Caco-2 (cell line): Measurements from ENCODE around the gene USP17L18. TPM values are rescaled to one million over a fixed set of nuclear protein-coding genes. Genes with fewer than 3 reads are reported as not detected.
A peak's percentile ranks its signal among the peaks of the same experiment; 100 is the strongest.
"Not testable (repeated sequence)": the region's sequence is repeated elsewhere in the genome, so short reads cannot be mapped to it uniquely, and the experiment has no call there.

Source experiments
- BruUV-seq: library from RNA; stranded (reverse); fragments of 400-500 nt; replicated peaks from 2 replicates; lab custom pipeline; 2021; lab: Mats Ljungman, UMichigan
- CTCF ChIA-PET: fragments of 300-600 bp; sonication (Branson Sonifier 250); formaldehyde crosslinking; loops from one replicate; lab custom pipeline; 2022; ENCODE audit warnings: antibody characterized with exemption; lab: Charles Lee
- POLR2A ChIA-PET: fragments of 300-600 bp; sonication (Branson Sonifier 250); formaldehyde crosslinking; loops from one replicate; lab custom pipeline; 2022; ENCODE audit warnings: antibody characterized with exemption; lab: Charles Lee
- DNase-seq, 2 experiments: peaks; one replicate each; pipeline versions ENCODE4 v3.0.0 to v3.0.0-alpha.2; 2020 to 2022
- H3K27me3 ChIP-seq: replicated peaks from 2 replicates; pipeline ENCODE4 v1.6.0; 2011; ENCODE audit warnings: low read length; ENCODE audit not compliant: control insufficient read depth, insufficient read depth
- H3K36me3 ChIP-seq: 2 replicates; pipeline ENCODE4 v1.5.1; 2011; ENCODE audit warnings: low read length; ENCODE audit not compliant: control insufficient read depth, insufficient read depth
- H3K4me1 ChIP-seq: fragments of 250-450 bp; sonication (Bioruptor Pico); 2 replicates; pipeline ENCODE4 v1.5.1; 2020; ENCODE audit warnings: mild to moderate bottlenecking
- H3K4me3 ChIP-seq: 2 replicates; pipeline ENCODE4 v1.5.1; 2011; ENCODE audit warnings: low read depth, mild to moderate bottlenecking, control low read depth, low read length
- H3K9me3 ChIP-seq: fragments of 250-450 bp; sonication (Bioruptor Pico); 2 replicates; pipeline ENCODE4 v1.5.1; 2020; ENCODE audit warnings: mild to moderate bottlenecking, moderate library complexity
- H3K27ac Mint-ChIP-seq: one replicate; pipeline ENCODE4 v1.8.0; 2022; ENCODE audit warnings: mixed read lengths; ENCODE audit not compliant: unreplicated experiment
- H3K27me3 Mint-ChIP-seq: one replicate; pipeline ENCODE4 v1.8.0; 2022; ENCODE audit warnings: mixed read lengths; ENCODE audit not compliant: insufficient read depth, unreplicated experiment
- H3K36me3 Mint-ChIP-seq: one replicate; pipeline ENCODE4 v1.8.0; 2022; ENCODE audit warnings: mild to moderate bottlenecking, mixed read lengths; ENCODE audit not compliant: insufficient read depth, unreplicated experiment
- H3K4me1 Mint-ChIP-seq: one replicate; pipeline ENCODE4 v1.8.0; 2022; ENCODE audit warnings: low read depth, mixed read lengths; ENCODE audit not compliant: unreplicated experiment
- H3K4me3 Mint-ChIP-seq: one replicate; pipeline ENCODE4 v1.8.0; 2022; ENCODE audit warnings: mild to moderate bottlenecking, moderate library complexity, mixed read lengths; ENCODE audit not compliant: unreplicated experiment
- H3K9me3 Mint-ChIP-seq: one replicate; pipeline ENCODE4 v1.8.0; 2022; ENCODE audit warnings: mixed read lengths; ENCODE audit not compliant: unreplicated experiment
- intact Hi-C: fragments of 100-400 bp; cut with micrococcal nuclease; formaldehyde crosslinking; loops from one replicate; pipeline ENCODE4 v1.10.0; 2022; ENCODE audit not compliant: unreplicated experiment
- total RNA-seq: library from RNA; stranded (reverse); gene quantifications from 2 replicates; pipeline ENCODE4 v1.2.3, GENCODE V29; 2022

USP17L18 gene
- total RNA-seq, 1 experiment from 2014 or later: not detected

GRCh38 chr4:9267319-9267718 lies 18.9 kb downstream of the USP17L18 start, which contains the start of gene USP17L22:
Gene USP17L22, plus strand, starts transcription at chr4:9267619. Its CDS starts 0 bp downstream, at chr4:9267619.
- H3K4me3 Mint-ChIP-seq, H3K27ac Mint-ChIP-seq, POLR2A ChIA-PET, H3K4me3 ChIP-seq, H3K9me3 ChIP-seq, H3K27me3 Mint-ChIP-seq, H3K4me1 ChIP-seq, H3K36me3 ChIP-seq, DNase-seq, intact Hi-C loops, H3K9me3 Mint-ChIP-seq, CTCF ChIA-PET, BruUV-seq, H3K36me3 Mint-ChIP-seq, H3K4me1 Mint-ChIP-seq, H3K27me3 ChIP-seq: not testable (repeated sequence)

- POLR2A ChIA-PET, H3K27me3 ChIP-seq, H3K4me1 Mint-ChIP-seq, H3K4me3 ChIP-seq, BruUV-seq, H3K36me3 ChIP-seq, H3K9me3 ChIP-seq, intact Hi-C loops, H3K4me1 ChIP-seq, CTCF ChIA-PET, H3K9me3 Mint-ChIP-seq, H3K27me3 Mint-ChIP-seq, H3K4me3 Mint-ChIP-seq, H3K36me3 Mint-ChIP-seq, H3K27ac Mint-ChIP-seq: not testable (repeated sequence)
- peak; percentile 15 to 51 for DNase-seq
Observed at GRCh38 chr4:9271719-9272118, 23.3 kb downstream of the USP17L18 start.

Other genes starting within 250 kb of the USP17L18 start
- gene FAM90A26, start 78.2 kb upstream of the USP17L18 start, total RNA-seq: not detected in 2 replicates
- gene USP17L10, start 38.0 kb upstream of the USP17L18 start, total RNA-seq: not detected in 2 replicates
- not detected in 2 replicates for gene USP17L11, start 33.2 kb upstream of the USP17L18 start, total RNA-seq
- gene USP17L12, start 28.5 kb upstream of the USP17L18 start, total RNA-seq: not detected in 2 replicates
- gene USP17L13, start 23.7 kb upstream of the USP17L18 start, total RNA-seq: not detected in 2 replicates
- not detected in 2 replicates for gene USP17L15, start 14.2 kb upstream of the USP17L18 start, total RNA-seq
- not detected in 2 replicates for gene USP17L17, start 4.8 kb upstream of the USP17L18 start, total RNA-seq
- gene USP17L19, start 4.7 kb downstream of the USP17L18 start, total RNA-seq: not detected in 2 replicates
- not detected in 2 replicates for gene USP17L20, start 9.5 kb downstream of the USP17L18 start, total RNA-seq
- gene USP17L21, start 14.2 kb downstream of the USP17L18 start, total RNA-seq: not detected in 2 replicates
- gene USP17L22, start 19.0 kb downstream of the USP17L18 start, total RNA-seq: not detected in 2 replicates
- not detected in 2 replicates for gene USP17L24, start 76.5 kb downstream of the USP17L18 start, total RNA-seq
- gene USP17L25, start 81.3 kb downstream of the USP17L18 start, total RNA-seq: not detected in 2 replicates
- gene USP17L26, start 86.0 kb downstream of the USP17L18 start, total RNA-seq: not detected in 2 replicates
- gene USP17L5, start 90.8 kb downstream of the USP17L18 start, total RNA-seq: not detected in 2 replicates
- not detected in 2 replicates for gene USP17L27, start 95.5 kb downstream of the USP17L18 start, total RNA-seq
- not detected in 2 replicates for gene USP17L28, start 100.3 kb downstream of the USP17L18 start, total RNA-seq
- not detected in 2 replicates for gene USP17L29, start 105.0 kb downstream of the USP17L18 start, total RNA-seq
- gene USP17L30, start 114.5 kb downstream of the USP17L18 start, total RNA-seq: not detected in 2 replicates
- not detected in 2 replicates for gene DEFB131A, start 195.8 kb downstream of the USP17L18 start, total RNA-seq